GM06990 (cell line): ENCODE measurements around the gene ATP10D.

Experiments
- DNase-seq: peaks from one replicate; pipeline ENCODE4 v3.0.0-alpha.2; 2011; ENCODE audit not compliant: insufficient read length; ENCODE audit errors: extremely low read depth
- H3K27me3 ChIP-seq: replicated peaks from 2 replicates; pipeline ENCODE4 v1.6.0; 2011; ENCODE audit warnings: low read length; ENCODE audit not compliant: control insufficient read depth, insufficient read depth
- H3K36me3 ChIP-seq: 2 replicates; pipeline ENCODE4 v1.5.1; 2011; ENCODE audit warnings: low read length; ENCODE audit not compliant: control insufficient read depth, insufficient read depth
- H3K4me3 ChIP-seq: replicated peaks from 2 replicates; pipeline ENCODE4 v1.5.1; 2011; ENCODE audit warnings: low read depth, mild to moderate bottlenecking, control low read depth, low read length
- TF ChIP-seq, protein P1 (sequence below): IDR thresholded peaks from 2 replicates; pipeline ENCODE4 v1.5.1; 2011; ENCODE audit warnings: low read length, control low read depth, mild to moderate bottlenecking, inconsistent platforms; ENCODE audit not compliant: insufficient read depth, poor library complexity, severe bottlenecking

The ATP10D gene

DNA sequence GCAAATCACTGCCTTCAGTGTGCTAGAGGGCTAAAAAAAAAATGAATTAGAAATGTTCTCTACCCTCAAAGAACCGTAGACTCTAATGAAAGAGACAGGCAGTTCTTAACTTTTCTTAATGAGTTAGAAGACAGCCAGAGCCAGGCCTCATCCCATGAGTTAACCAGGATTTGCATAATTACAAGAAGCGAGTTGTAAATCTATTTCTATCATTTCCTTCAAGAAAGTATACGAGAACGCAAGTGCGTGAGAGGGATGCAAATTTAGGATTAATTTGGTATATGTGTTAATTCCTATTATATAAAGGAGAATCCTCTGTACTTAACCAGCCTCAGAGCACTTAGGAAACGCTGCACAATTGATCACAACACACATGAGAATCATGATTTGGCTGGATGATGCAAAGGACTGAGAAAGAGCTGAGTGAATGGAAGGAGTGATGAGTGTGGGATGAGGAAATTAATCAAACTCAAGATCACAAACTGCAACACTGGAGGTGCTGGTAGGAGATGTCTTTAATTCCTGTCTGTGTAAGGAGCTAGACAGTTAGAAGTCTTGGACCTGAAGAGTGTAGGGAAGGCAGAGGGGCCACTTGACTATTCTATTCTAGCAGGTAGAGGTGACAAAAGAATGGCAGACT is 157.2 kb downstream of the ATP10D start:
- Histone ChIP-seq H3K36me3 (no peaks in the 10 kb centered on the region), H3K27me3 (no peaks in the 10 kb centered on the region), H3K4me3 (no peak overlapping the region)
- DNase-seq: no peak
- TF ChIP-seq, protein P1, sequence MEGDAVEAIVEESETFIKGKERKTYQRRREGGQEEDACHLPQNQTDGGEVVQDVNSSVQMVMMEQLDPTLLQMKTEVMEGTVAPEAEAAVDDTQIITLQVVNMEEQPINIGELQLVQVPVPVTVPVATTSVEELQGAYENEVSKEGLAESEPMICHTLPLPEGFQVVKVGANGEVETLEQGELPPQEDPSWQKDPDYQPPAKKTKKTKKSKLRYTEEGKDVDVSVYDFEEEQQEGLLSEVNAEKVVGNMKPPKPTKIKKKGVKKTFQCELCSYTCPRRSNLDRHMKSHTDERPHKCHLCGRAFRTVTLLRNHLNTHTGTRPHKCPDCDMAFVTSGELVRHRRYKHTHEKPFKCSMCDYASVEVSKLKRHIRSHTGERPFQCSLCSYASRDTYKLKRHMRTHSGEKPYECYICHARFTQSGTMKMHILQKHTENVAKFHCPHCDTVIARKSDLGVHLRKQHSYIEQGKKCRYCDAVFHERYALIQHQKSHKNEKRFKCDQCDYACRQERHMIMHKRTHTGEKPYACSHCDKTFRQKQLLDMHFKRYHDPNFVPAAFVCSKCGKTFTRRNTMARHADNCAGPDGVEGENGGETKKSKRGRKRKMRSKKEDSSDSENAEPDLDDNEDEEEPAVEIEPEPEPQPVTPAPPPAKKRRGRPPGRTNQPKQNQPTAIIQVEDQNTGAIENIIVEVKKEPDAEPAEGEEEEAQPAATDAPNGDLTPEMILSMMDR: no peak
